ENCODE data around the gene FLYWCH1.

FLYWCH1 gene

DNA sequence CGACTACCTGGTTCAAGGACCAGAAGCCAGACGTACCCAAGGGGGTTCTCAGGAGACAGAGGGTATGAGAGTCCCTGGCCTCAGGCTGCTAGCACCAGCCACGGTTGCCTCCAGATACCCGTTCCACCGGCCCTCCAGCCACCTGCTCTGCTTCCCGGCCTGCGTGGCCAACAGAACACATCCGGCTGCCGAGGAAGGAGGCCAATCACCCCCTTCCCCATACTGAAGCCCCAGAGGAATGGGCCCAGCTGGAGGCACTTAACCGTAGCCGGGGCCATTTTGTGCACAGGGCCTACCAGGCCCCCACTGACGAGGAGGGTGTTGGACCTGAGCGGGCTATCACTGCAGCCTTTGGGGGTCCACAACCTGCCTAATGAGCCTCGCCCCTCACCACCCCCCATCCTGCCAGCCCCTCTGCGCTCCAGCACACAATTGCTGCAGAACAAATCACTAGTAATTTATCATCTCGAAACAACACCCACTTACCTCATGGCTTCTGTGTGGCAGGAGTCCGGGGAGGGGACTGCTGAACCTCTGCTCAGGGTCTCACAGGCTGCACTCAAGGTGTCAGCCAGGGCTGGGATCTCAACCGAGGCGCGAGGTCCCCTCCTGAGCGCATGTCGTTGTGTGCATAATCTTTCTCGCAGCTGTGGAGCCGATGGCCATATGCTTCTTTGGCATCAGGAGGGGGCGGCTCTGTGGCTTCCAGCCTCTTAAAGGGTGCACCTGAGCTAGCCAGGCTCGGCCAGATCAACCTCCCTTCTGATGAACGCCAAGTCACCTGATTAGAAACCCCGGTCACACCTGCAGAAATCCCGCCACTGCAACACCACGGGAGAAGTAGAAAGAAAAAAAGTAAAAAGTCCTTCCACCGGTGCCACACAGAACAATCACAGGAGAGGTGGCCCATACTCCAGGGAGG lies 42.2 kb downstream of the FLYWCH1 start:
- H3K4me1 Mint-ChIP-seq, result peaks cover 6% of the 10 kb centered on the region
- H3K9me3 Mint-ChIP-seq, result no peaks in the 10 kb centered on the region
- H3K27ac Mint-ChIP-seq, result no peak overlapping the region
- H3K36me3 Mint-ChIP-seq (ENCODE audit: low read depth), result peaks cover 3% of the 10 kb centered on the region
- TF ChIP-seq CTCF (IDR thresholded peaks at IDR 0.05; ENCODE audit: unreplicated experiment in 3 of 3), result no peak
- peaks cover 1% of the 10 kb centered on the region for H3K27me3 Mint-ChIP-seq (ENCODE audit: low read depth)
- peak overlapping the region in 1 of 3 experiments; percentile 27 for H3K4me3 Mint-ChIP-seq

GRCh38 chr16:2954656-2955381 lies 43.1 kb downstream of the FLYWCH1 start:
- Mint-ChIP-seq H3K9me3 (no peaks in the 10 kb centered on the region), H3K27ac (no peak overlapping the region), H3K4me3 (no peak overlapping the region), H3K4me1 (peaks cover 6% of the 10 kb centered on the region), H3K27me3 (ENCODE audit: low read depth) (peaks cover 3% of the 10 kb centered on the region), H3K36me3 (ENCODE audit: low read depth) (peaks cover under 1% of the 10 kb centered on the region)
- no peak for TF ChIP-seq CTCF (IDR thresholded peaks at IDR 0.05; ENCODE audit: unreplicated experiment in 3 of 3)

- no peak overlapping the region for H3K4me3 Mint-ChIP-seq
- peaks cover 3% of the 10 kb centered on the region for H3K27me3 Mint-ChIP-seq (ENCODE audit: low read depth)
- no peak for TF ChIP-seq CTCF (IDR thresholded peaks at IDR 0.05; ENCODE audit: unreplicated experiment in 3 of 3)
- no peaks in the 10 kb centered on the region for H3K9me3 Mint-ChIP-seq
- peaks cover 6% of the 10 kb centered on the region for H3K4me1 Mint-ChIP-seq
- H3K27ac Mint-ChIP-seq, result no peak overlapping the region
- H3K36me3 Mint-ChIP-seq (ENCODE audit: low read depth), result no peaks in the 10 kb centered on the region
Measured at GRCh38 chr16:2955438-2955778, 43.7 kb downstream of the FLYWCH1 start.

GRCh38 chr16:2955779-2956578 lies 44.2 kb downstream of the FLYWCH1 start:
- no peak overlapping the region for H3K27ac Mint-ChIP-seq
- H3K27me3 Mint-ChIP-seq (ENCODE audit: low read depth), result peaks cover 6% of the 10 kb centered on the region
- H3K36me3 Mint-ChIP-seq (ENCODE audit: low read depth), result no peaks in the 10 kb centered on the region
- H3K4me3 Mint-ChIP-seq, result no peak overlapping the region
- no peak for TF ChIP-seq CTCF (IDR thresholded peaks at IDR 0.05; ENCODE audit: unreplicated experiment in 3 of 3)
- H3K4me1 Mint-ChIP-seq, result peaks cover 6% of the 10 kb centered on the region
- no peaks in the 10 kb centered on the region for H3K9me3 Mint-ChIP-seq

GRCh38 chr16:2956579-2956956 lies 44.8 kb downstream of the FLYWCH1 start:
- Mint-ChIP-seq H3K27ac (no peak overlapping the region), H3K27me3 (ENCODE audit: low read depth) (peaks cover 7% of the 10 kb centered on the region), H3K4me3 (no peak overlapping the region), H3K9me3 (no peaks in the 10 kb centered on the region), H3K36me3 (ENCODE audit: low read depth) (no peaks in the 10 kb centered on the region), H3K4me1 (peaks cover 6% of the 10 kb centered on the region)
- no peak for TF ChIP-seq CTCF (IDR thresholded peaks at IDR 0.05; ENCODE audit: unreplicated experiment in 3 of 3)

Data from nephron (organoid).